C4-2B (cell line): Measurements from ENCODE around the gene SLC27A4.

Experiments
- ZFX ChIP-seq: fragments of 450-650 bp; IDR thresholded peaks from 2 replicates; pipeline ENCODE4 v1.6.1; 2017
- TF ChIP-seq, protein P1 (sequence below): fragments of 450-650 bp; conservative IDR thresholded peaks from 2 replicates; pipeline ENCODE4 v1.5.1; 2017; ENCODE audit warnings: mild to moderate bottlenecking

GRCh38 chr9:128392302-128393144 lies 52.2 kb downstream of the SLC27A4 start:
- TF ChIP-seq, protein P1, sequence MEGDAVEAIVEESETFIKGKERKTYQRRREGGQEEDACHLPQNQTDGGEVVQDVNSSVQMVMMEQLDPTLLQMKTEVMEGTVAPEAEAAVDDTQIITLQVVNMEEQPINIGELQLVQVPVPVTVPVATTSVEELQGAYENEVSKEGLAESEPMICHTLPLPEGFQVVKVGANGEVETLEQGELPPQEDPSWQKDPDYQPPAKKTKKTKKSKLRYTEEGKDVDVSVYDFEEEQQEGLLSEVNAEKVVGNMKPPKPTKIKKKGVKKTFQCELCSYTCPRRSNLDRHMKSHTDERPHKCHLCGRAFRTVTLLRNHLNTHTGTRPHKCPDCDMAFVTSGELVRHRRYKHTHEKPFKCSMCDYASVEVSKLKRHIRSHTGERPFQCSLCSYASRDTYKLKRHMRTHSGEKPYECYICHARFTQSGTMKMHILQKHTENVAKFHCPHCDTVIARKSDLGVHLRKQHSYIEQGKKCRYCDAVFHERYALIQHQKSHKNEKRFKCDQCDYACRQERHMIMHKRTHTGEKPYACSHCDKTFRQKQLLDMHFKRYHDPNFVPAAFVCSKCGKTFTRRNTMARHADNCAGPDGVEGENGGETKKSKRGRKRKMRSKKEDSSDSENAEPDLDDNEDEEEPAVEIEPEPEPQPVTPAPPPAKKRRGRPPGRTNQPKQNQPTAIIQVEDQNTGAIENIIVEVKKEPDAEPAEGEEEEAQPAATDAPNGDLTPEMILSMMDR: no peak
- TF ChIP-seq ZFX: no peak
